Neural cell (in vitro differentiated cells): ENCODE results near the gene GUSB. TPM values are rescaled to one million over a fixed set of nuclear protein-coding genes. Genes with fewer than 3 reads are reported as not detected.

Source experiments
- H2AFZ ChIP-seq: fragments of 200-600, 300-800 bp; sonication (generic), shearing (Covaris generic); 2 replicates; pipeline ENCODE4 v1.6.0; 2014; ENCODE audit warnings: low read depth, mild to moderate bottlenecking, antibody characterized with exemption, low read length, moderate library complexity
- H3F3A ChIP-seq: fragments of 200-600 bp; shearing (Covaris generic); 2 replicates; pipeline ENCODE4 v1.6.1; 2016; ENCODE audit warnings: mild to moderate bottlenecking, moderate library complexity, mixed read lengths, antibody characterized with exemption, low read length; ENCODE audit not compliant: insufficient read depth, poor library complexity, severe bottlenecking
- H3K27ac ChIP-seq: fragments of 200-600, 300-800 bp; sonication (generic), shearing (Covaris generic); 2 replicates; pipeline ENCODE4 v1.5.1; 2014; ENCODE audit warnings: mild to moderate bottlenecking, low read length, moderate library complexity
- H3K27me3 ChIP-seq: fragments of 300-800, 200-600 bp; sonication (generic), shearing (Covaris generic); 2 replicates; pipeline ENCODE4 v1.6.0; 2014; ENCODE audit warnings: mild to moderate bottlenecking, low read depth, low read length, moderate library complexity; ENCODE audit not compliant: insufficient read depth
- H3K36me3 ChIP-seq: fragments of 300-800, 200-600 bp; sonication (generic), shearing (Covaris generic); 2 replicates; pipeline ENCODE4 v1.5.1; 2014; ENCODE audit warnings: mild to moderate bottlenecking, antibody characterized with exemption, low read length, moderate library complexity; ENCODE audit not compliant: insufficient read depth
- H3K4me2 ChIP-seq: fragments of 300-800, 200-600 bp; sonication (generic), shearing (Covaris generic); 2 replicates; pipeline ENCODE4 v1.6.0; 2014; ENCODE audit warnings: mild to moderate bottlenecking, low read length
- H3K4me3 ChIP-seq: fragments of 300-800, 200-600 bp; sonication (generic), shearing (Covaris generic); 2 replicates; pipeline ENCODE4 v1.5.1; 2014; ENCODE audit warnings: mild to moderate bottlenecking, low read length, moderate library complexity
- H3K79me2 ChIP-seq: fragments of 200-600 bp; shearing (Covaris generic); replicated peaks from 2 replicates; pipeline ENCODE4 v1.6.0; 2014; ENCODE audit warnings: mild to moderate bottlenecking, low read length, moderate library complexity; ENCODE audit not compliant: insufficient read depth
- H3K9ac ChIP-seq: fragments of 300-800, 200-600 bp; sonication (generic), shearing (Covaris generic); 2 replicates; pipeline ENCODE4 v1.6.1; 2016; ENCODE audit warnings: mild to moderate bottlenecking, low read length, mixed read lengths
- H3K9me2 ChIP-seq: fragments of 200-600 bp; shearing (Covaris generic); 2 replicates; pipeline ENCODE4 v1.6.1; 2016; ENCODE audit warnings: mild to moderate bottlenecking, low read length, mixed read lengths; ENCODE audit not compliant: insufficient read depth
- H3K9me3 ChIP-seq: fragments of 200-600, 300-800 bp; sonication (generic), shearing (Covaris generic); 2 replicates; pipeline ENCODE4 v1.6.1; 2016; ENCODE audit warnings: mild to moderate bottlenecking, mixed run types, low read length, moderate library complexity, mixed read lengths
- H4K20me1 ChIP-seq: fragments of 200-600 bp; shearing (Covaris generic); 2 replicates; pipeline ENCODE4 v1.6.1; 2016; ENCODE audit warnings: mild to moderate bottlenecking, mixed run types; ENCODE audit not compliant: insufficient read depth
- CTCF ChIP-seq: fragments of 450-650 bp; IDR thresholded peaks from 2 replicates; pipeline ENCODE4 v1.5.1; 2014; ENCODE audit warnings: antibody characterized with exemption, mild to moderate bottlenecking, moderate library complexity; ENCODE audit not compliant: poor library complexity, severe bottlenecking
- EP300 ChIP-seq: fragments of 450-650 bp; conservative IDR thresholded peaks from 2 replicates; pipeline ENCODE4 v1.6.1; 2014; ENCODE audit warnings: antibody characterized with exemption, mild to moderate bottlenecking, moderate library complexity; ENCODE audit not compliant: poor library complexity, severe bottlenecking
- EZH2 ChIP-seq: fragments of 200-600, 300-800 bp; shearing (Covaris generic), sonication (generic); IDR thresholded peaks from 2 replicates; pipeline ENCODE4 v1.6.1; 2014; ENCODE audit warnings: antibody characterized with exemption, low read length, borderline replicate concordance, mild to moderate bottlenecking; ENCODE audit not compliant: insufficient read depth, poor library complexity, severe bottlenecking
- MXI1 ChIP-seq: fragments of 450-650 bp; conservative IDR thresholded peaks from 2 replicates; pipeline ENCODE4 v1.6.1; 2014; ENCODE audit warnings: antibody characterized with exemption, mild to moderate bottlenecking; ENCODE audit not compliant: poor library complexity, severe bottlenecking
- POLR2AphosphoS5 ChIP-seq: IDR thresholded peaks from 2 replicates; pipeline ENCODE4 v1.6.1; 2012
- RAD21 ChIP-seq: fragments of 450-650 bp; conservative IDR thresholded peaks from 2 replicates; pipeline ENCODE4 v1.6.1; 2014; ENCODE audit warnings: antibody characterized with exemption, mild to moderate bottlenecking, moderate library complexity
- REST ChIP-seq: IDR thresholded peaks from 2 replicates; pipeline ENCODE4 v1.6.1; 2012; ENCODE audit warnings: borderline replicate concordance
- SMC3 ChIP-seq: fragments of 450-650 bp; conservative IDR thresholded peaks from 2 replicates; pipeline ENCODE4 v1.6.1; 2014; ENCODE audit warnings: antibody characterized with exemption, mild to moderate bottlenecking, moderate library complexity; ENCODE audit not compliant: poor library complexity
- TAF1 ChIP-seq: IDR thresholded peaks from 2 replicates; pipeline ENCODE4 v1.6.1; 2012; ENCODE audit warnings: low read depth
- polyA plus RNA-seq: library from polyadenylated mRNA; depleted of rRNA; stranded (reverse); fragments of >200 nt; gene quantifications from 2 replicates; pipeline ENCODE4 v1.2.3, GENCODE V29; 2014

The GUSB gene
- polyA plus RNA-seq, 1 donor from 2014 or later, result 50.3 TPM

- no peak overlapping the region for H3K4me3 ChIP-seq
- no peaks in the 10 kb centered on the region for H3K36me3 ChIP-seq
- TF ChIP-seq MXI1, result no peak
- no peak for TF ChIP-seq REST
- TF ChIP-seq TAF1, result no peak
- H3K27ac ChIP-seq, result no peak overlapping the region
- no peaks in the 10 kb centered on the region for H3K9me3 ChIP-seq
- no peaks in the 10 kb centered on the region for H3F3A ChIP-seq
- no peaks in the 10 kb centered on the region for H3K27me3 ChIP-seq
- no peak overlapping the region for H2AFZ ChIP-seq
- H3K9ac ChIP-seq, result no peak overlapping the region
- no peaks in the 10 kb centered on the region for H3K9me2 ChIP-seq
- no peak overlapping the region for H3K4me2 ChIP-seq
- peaks cover 14% of the 10 kb centered on the region for H3K79me2 ChIP-seq
- no peaks in the 10 kb centered on the region for H4K20me1 ChIP-seq
Measured at GRCh38 chr7:65978891-65979582, 3.0 kb downstream of the GUSB start.

- no peak overlapping the region for H3K4me2 ChIP-seq
- H3K9me3 ChIP-seq, result no peaks in the 10 kb centered on the region
- no peaks in the 10 kb centered on the region for H3K36me3 ChIP-seq
- no peak overlapping the region for H3K4me3 ChIP-seq
- no peaks in the 10 kb centered on the region for H3K27me3 ChIP-seq
- H4K20me1 ChIP-seq, result no peaks in the 10 kb centered on the region
- H2AFZ ChIP-seq, result no peak overlapping the region
- H3K9me2 ChIP-seq, result no peaks in the 10 kb centered on the region
- no peaks in the 10 kb centered on the region for H3F3A ChIP-seq
- H3K9ac ChIP-seq, result no peak overlapping the region
- no peak overlapping the region for H3K27ac ChIP-seq
- H3K79me2 ChIP-seq, result peaks cover 12% of the 10 kb centered on the region
- TF ChIP-seq SMC3, result no peak
- no peak for TF ChIP-seq CTCF
- TF ChIP-seq EZH2, result no peak
- no peak for TF ChIP-seq EP300
- no peak for TF ChIP-seq REST
- TF ChIP-seq TAF1, result no peak
- TF ChIP-seq RAD21, result no peak
- no peak for TF ChIP-seq MXI1
- TF ChIP-seq POLR2AphosphoS5, result no peak
Measured at GRCh38 chr7:65976659-65977196, 5.3 kb downstream of the GUSB start.
